ENCODE data around the gene ITIH4. TPM values are rescaled to one million over a fixed set of nuclear protein-coding genes. Genes with fewer than 3 reads are reported as not detected.

Gene ITIH4
- total RNA-seq, 1 donor from 2014 or later = 14.0 TPM

DNA sequence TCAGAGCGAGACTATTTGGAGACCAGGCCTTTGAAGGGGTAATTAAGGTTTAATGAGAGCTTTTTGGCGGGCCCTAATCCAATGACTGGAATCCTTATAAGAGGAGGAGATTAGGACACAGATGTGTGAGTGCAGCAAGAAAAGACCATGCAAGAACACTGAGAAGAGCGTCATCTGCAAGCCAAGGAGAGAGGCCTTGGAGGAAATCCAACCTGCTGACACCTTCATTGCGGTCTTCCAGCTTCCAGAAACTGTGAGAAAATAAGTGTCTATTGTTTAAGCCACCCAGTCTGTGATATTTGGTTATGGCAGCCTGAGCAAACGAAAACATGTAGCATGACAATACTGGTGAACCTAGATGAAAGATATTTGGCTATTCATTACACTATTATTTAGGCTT, 27.4 kb upstream of the ITIH4 start:
- DNase-seq (ENCODE audit: extremely low spot score, unreplicated experiment) = no peak
- H3K4me1 Mint-ChIP-seq (ENCODE audit: unreplicated experiment) = no peaks in the 10 kb centered on the region
- H3K36me3 Mint-ChIP-seq = peaks cover 11% of the 10 kb centered on the region
- TF ChIP-seq, protein P1, sequence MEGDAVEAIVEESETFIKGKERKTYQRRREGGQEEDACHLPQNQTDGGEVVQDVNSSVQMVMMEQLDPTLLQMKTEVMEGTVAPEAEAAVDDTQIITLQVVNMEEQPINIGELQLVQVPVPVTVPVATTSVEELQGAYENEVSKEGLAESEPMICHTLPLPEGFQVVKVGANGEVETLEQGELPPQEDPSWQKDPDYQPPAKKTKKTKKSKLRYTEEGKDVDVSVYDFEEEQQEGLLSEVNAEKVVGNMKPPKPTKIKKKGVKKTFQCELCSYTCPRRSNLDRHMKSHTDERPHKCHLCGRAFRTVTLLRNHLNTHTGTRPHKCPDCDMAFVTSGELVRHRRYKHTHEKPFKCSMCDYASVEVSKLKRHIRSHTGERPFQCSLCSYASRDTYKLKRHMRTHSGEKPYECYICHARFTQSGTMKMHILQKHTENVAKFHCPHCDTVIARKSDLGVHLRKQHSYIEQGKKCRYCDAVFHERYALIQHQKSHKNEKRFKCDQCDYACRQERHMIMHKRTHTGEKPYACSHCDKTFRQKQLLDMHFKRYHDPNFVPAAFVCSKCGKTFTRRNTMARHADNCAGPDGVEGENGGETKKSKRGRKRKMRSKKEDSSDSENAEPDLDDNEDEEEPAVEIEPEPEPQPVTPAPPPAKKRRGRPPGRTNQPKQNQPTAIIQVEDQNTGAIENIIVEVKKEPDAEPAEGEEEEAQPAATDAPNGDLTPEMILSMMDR (conservative IDR thresholded peaks at IDR 0.05) = no peak
- H3K4me3 Mint-ChIP-seq = no peak overlapping the region
- no peaks in the 10 kb centered on the region for H3K27me3 Mint-ChIP-seq
- no peaks in the 10 kb centered on the region for H3K9me3 Mint-ChIP-seq
- no peak overlapping the region for H3K27ac Mint-ChIP-seq

DNA sequence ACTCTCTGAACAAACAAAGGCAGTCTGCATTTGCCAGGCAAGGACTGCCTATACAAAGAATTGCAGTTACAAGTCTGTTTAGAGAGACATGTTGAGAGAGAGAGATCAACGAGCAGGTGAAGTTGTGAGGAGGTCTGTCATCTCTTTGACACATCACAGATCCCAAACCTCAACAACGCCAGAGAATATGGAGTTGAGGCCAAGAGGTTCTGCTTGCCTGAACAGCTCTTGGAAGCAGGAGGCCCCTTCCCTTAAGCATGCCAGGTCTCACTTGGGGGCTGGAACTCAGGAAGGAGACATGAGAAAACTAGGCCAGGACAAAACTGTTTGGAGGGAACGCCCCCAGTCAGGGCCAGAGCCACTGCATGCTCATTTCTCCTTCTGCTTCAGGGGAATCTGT, 26.7 kb upstream of the ITIH4 start:
- TF ChIP-seq, protein P1 (conservative IDR thresholded peaks at IDR 0.05) = no peak
- Mint-ChIP-seq H3K4me1 (ENCODE audit: unreplicated experiment) (no peaks in the 10 kb centered on the region), H3K27me3 (no peaks in the 10 kb centered on the region), H3K36me3 (peaks cover 5% of the 10 kb centered on the region), H3K4me3 (no peak overlapping the region), H3K9me3 (no peaks in the 10 kb centered on the region), H3K27ac (no peak overlapping the region)
- DNase-seq (ENCODE audit: extremely low spot score, unreplicated experiment) = no peak

DNA sequence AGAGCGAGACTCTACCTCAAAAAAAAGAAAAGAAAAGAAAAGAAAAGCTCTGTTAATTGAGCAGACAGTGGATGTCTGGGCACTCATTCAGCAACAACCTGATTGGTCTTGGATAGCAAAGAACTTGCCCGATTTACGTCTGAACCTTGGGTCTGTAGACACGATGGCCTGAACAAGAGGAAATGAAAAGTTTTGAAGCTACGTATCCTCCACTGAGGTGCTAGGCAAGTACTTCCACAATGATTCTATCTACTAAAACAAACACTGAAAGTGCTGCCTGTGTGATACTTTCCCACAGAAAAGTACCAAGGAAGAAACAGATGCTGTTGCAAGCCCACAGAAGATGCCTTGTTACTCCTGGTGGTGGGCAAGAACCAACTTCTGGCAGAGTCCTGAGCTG, 26.2 kb upstream of the ITIH4 start:
- Mint-ChIP-seq H3K27ac (no peak overlapping the region), H3K4me3 (no peak overlapping the region), H3K9me3 (no peaks in the 10 kb centered on the region), H3K36me3 (peaks cover 9% of the 10 kb centered on the region), H3K4me1 (ENCODE audit: unreplicated experiment) (no peaks in the 10 kb centered on the region), H3K27me3 (no peaks in the 10 kb centered on the region)
- DNase-seq (ENCODE audit: extremely low spot score, unreplicated experiment) = no peak
- TF ChIP-seq, protein P1 (conservative IDR thresholded peaks at IDR 0.05) = no peak

DNA sequence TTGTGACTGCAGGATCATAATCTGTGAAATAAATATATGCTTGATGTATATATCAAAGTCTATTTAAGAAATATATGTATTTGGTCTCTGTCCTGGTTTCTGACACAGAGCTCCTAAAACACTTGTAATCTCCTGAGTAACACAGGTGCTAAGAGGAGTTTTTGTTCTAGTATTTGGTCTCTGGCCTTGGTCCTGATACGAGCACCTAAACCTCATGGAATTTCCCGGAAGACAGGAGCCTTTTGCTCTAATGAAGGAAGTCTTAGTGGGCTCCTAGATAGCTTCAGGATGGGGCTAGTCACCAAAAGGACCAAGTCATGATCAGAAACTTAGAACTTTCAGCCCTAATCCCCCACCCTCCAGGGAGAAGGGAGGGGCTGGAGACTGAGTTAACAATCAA, 23.5 kb upstream of the ITIH4 start:
- Mint-ChIP-seq H3K4me3 (no peak overlapping the region), H3K27me3 (no peaks in the 10 kb centered on the region), H3K4me1 (ENCODE audit: unreplicated experiment) (no peaks in the 10 kb centered on the region), H3K9me3 (no peaks in the 10 kb centered on the region), H3K36me3 (peaks cover 5% of the 10 kb centered on the region), H3K27ac (no peak overlapping the region)
- no peak for DNase-seq (ENCODE audit: extremely low spot score, unreplicated experiment)
- TF ChIP-seq, protein P1 (conservative IDR thresholded peaks at IDR 0.05) = no peak

DNA sequence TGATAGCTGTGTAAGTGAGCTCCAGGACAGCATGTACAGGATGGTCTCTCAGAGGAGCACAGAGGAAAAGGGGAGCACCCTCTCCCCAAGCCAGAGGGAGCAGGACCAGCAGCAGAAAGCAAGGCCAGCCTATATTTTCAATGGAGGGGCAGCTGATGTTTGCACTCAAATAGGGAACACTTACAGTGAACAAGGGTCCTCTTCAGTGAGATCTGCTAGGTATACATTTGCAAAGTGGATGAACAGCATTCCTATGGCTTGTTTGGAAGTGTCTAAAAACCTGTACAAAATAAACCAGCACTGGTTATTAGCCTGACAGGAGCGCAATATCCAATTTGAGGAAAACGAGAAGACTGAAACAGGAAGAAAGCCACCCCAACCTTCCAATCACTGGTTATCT, 21.9 kb upstream of the ITIH4 start:
- no peak for DNase-seq (ENCODE audit: extremely low spot score, unreplicated experiment)
- no peaks in the 10 kb centered on the region for H3K27me3 Mint-ChIP-seq
- TF ChIP-seq, protein P1 (conservative IDR thresholded peaks at IDR 0.05) = no peak
- no peaks in the 10 kb centered on the region for H3K4me1 Mint-ChIP-seq (ENCODE audit: unreplicated experiment)
- H3K36me3 Mint-ChIP-seq = peaks cover 5% of the 10 kb centered on the region
- no peaks in the 10 kb centered on the region for H3K9me3 Mint-ChIP-seq
- no peak overlapping the region for H3K27ac Mint-ChIP-seq
- no peak overlapping the region for H3K4me3 Mint-ChIP-seq

DNA sequence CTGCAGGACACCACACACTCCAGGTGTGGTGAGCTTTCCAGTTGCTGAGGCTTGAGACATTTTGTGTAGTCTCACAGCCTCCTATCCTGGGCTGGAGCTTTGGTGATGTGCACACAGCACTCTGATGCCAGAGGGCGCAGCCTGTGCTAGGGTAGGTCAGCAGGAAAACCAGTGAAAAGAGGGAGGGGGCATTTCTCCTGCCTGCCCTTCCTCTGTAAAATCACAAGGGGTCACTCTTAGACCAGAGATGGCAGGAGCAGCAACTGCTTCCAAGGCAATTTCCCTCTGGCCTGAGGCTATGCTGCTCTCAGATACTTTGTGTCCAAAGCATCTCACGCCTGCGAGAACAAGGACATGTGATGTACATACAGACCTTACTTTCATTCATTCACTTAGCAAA, 20.9 kb upstream of the ITIH4 start:
- Mint-ChIP-seq H3K27ac (no peak overlapping the region), H3K27me3 (no peaks in the 10 kb centered on the region), H3K36me3 (peaks cover 5% of the 10 kb centered on the region), H3K4me3 (no peak overlapping the region), H3K4me1 (ENCODE audit: unreplicated experiment) (no peaks in the 10 kb centered on the region), H3K9me3 (no peaks in the 10 kb centered on the region)
- no peak for DNase-seq (ENCODE audit: extremely low spot score, unreplicated experiment)
- TF ChIP-seq, protein P1 (conservative IDR thresholded peaks at IDR 0.05) = peak; percentile 81

Measured in type B pancreatic cell (in vitro differentiated cells).